OCI-LY3 (cell line): ENCODE measurements around the gene CYSRT1.

ENCODE experiments used
- H2AFZ ChIP-seq: fragments of 200-600, 300-600 bp; shearing (Covaris generic); 2 replicates; pipeline ENCODE4 v1.6.0; 2014; ENCODE audit warnings: antibody characterized with exemption, low read depth, low read length
- H3K27ac ChIP-seq: fragments of 200-600, 300-600 bp; sonication (generic); 2 replicates; pipeline ENCODE4 v1.5.1; 2014; ENCODE audit warnings: mild to moderate bottlenecking, low read length, moderate library complexity, mixed read lengths
- H3K27me3 ChIP-seq: fragments of 200-600, 300-600 bp; sonication (generic); 2 replicates; pipeline ENCODE4 v1.6.1; 2014; ENCODE audit warnings: low read depth, low read length, mixed read lengths
- H3K36me3 ChIP-seq: fragments of 200-600, 300-600 bp; sonication (generic); replicated peaks from 2 replicates; pipeline ENCODE3; 2014; ENCODE audit warnings: low read depth, low read length, mixed read lengths
- H3K4me1 ChIP-seq: fragments of 300-600, 200-600 bp; sonication (generic); 2 replicates; pipeline ENCODE4 v1.6.1; 2014; ENCODE audit warnings: low read length, mixed read lengths
- H3K4me2 ChIP-seq: fragments of 200-600, 300-600 bp; sonication (generic); 2 replicates; pipeline ENCODE4 v1.6.1; 2014; ENCODE audit warnings: low read length, mixed read lengths
- H3K4me3 ChIP-seq: fragments of 300-600, 200-600 bp; sonication (generic); 2 replicates; pipeline ENCODE4 v1.5.1; 2014; ENCODE audit warnings: antibody characterized with exemption, mild to moderate bottlenecking, low read length, moderate library complexity
- H3K79me2 ChIP-seq: fragments of 300-600, 200-600 bp; shearing (Covaris generic); 2 replicates; pipeline ENCODE4 v1.6.1; 2014; ENCODE audit warnings: mild to moderate bottlenecking, low read length, mixed read lengths
- H3K9ac ChIP-seq: fragments of 300-600, 200-600 bp; shearing (Covaris generic); 2 replicates; pipeline ENCODE4 v1.6.0; 2014; ENCODE audit warnings: mild to moderate bottlenecking, low read length, moderate library complexity
- H3K9me3 ChIP-seq: fragments of 200-600, 300-600 bp; shearing (Covaris generic); 2 replicates; pipeline ENCODE4 v1.6.1; 2014; ENCODE audit warnings: low read length, mixed read lengths; ENCODE audit not compliant: insufficient read depth
- H4K20me1 ChIP-seq: fragments of 200-600, 300-600 bp; sonication (generic); 2 replicates; pipeline ENCODE4 v1.6.1; 2016; ENCODE audit warnings: low read length, mixed read lengths; ENCODE audit not compliant: insufficient read depth
- EZH2phosphoT487 ChIP-seq: fragments of 200-600 bp; shearing (Covaris generic); IDR thresholded peaks from 2 replicates; pipeline ENCODE4 v1.6.1; 2018; ENCODE audit warnings: antibody characterized with exemption, mixed run types, low read depth
- TF ChIP-seq, protein P1 (sequence below): fragments of 200-600, 300-600 bp; sonication (generic); IDR thresholded peaks from 2 replicates; pipeline ENCODE4 v1.5.1; 2014; ENCODE audit warnings: antibody characterized with exemption, low read length, low read depth

CYSRT1 gene

DNA sequence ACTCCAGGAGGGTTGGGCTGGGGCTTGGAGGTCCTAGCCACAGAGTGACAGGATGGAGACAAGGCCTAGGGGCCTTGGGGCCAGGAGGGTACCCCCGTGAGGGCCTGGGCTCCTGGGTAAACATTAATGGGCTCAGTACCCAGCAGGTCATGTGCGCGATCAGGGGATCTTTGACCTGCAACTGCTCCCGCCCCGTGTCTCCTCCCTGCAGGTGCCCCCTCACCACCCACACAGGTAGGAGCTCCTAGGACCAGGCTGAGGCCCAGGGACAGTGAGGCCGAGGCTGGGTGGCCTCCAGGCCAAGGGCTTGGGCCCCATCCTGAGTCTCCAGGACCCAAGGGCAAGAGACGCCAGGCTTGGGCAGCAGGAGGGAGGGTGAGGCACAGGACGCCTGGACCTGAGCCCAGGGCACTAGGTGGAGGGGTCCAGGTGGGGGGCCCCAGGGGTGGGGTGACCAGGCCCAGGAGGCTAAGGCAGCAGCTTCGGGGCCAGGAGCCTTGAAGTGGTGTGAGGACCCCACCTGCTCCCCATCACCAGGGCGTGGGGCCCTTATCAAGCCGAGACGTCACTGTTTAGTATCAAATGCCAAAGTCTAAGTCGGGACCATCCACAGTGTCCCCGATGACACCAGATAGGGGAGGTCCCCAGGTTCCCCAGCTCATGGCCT lies 5.9 kb downstream of the CYSRT1 start, which contains the start of gene SLC34A3:
Gene SLC34A3 (plus strand): TSS at position 197 of the 667 bp plus-strand sequence. CDS start 802 bp downstream, outside the sequence.
- no peaks in the 10 kb centered on the region for H3K79me2 ChIP-seq
- H2AFZ ChIP-seq: no peak within 1 kb of the TSS
- H3K9ac ChIP-seq: no peak within 1 kb of the TSS
- H3K9me3 ChIP-seq: no peaks in the 10 kb centered on the region
- H4K20me1 ChIP-seq: no peaks in the 10 kb centered on the region
- H3K4me2 ChIP-seq: no peak within 1 kb of the TSS
- 0 out of 2 replicates have a peak, but pooled peaks cover 2% of the 10 kb centered on the region for H3K27me3 ChIP-seq
- H3K4me3 ChIP-seq: no peak within 1 kb of the TSS
- TF ChIP-seq, protein P1, sequence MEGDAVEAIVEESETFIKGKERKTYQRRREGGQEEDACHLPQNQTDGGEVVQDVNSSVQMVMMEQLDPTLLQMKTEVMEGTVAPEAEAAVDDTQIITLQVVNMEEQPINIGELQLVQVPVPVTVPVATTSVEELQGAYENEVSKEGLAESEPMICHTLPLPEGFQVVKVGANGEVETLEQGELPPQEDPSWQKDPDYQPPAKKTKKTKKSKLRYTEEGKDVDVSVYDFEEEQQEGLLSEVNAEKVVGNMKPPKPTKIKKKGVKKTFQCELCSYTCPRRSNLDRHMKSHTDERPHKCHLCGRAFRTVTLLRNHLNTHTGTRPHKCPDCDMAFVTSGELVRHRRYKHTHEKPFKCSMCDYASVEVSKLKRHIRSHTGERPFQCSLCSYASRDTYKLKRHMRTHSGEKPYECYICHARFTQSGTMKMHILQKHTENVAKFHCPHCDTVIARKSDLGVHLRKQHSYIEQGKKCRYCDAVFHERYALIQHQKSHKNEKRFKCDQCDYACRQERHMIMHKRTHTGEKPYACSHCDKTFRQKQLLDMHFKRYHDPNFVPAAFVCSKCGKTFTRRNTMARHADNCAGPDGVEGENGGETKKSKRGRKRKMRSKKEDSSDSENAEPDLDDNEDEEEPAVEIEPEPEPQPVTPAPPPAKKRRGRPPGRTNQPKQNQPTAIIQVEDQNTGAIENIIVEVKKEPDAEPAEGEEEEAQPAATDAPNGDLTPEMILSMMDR: no peak
- TF ChIP-seq EZH2phosphoT487: no peak
- H3K36me3 ChIP-seq: no peaks in the 10 kb centered on the region
- H3K27ac ChIP-seq: no peak within 1 kb of the TSS
- peaks cover 24% of the 10 kb centered on the region for H3K4me1 ChIP-seq

DNA sequence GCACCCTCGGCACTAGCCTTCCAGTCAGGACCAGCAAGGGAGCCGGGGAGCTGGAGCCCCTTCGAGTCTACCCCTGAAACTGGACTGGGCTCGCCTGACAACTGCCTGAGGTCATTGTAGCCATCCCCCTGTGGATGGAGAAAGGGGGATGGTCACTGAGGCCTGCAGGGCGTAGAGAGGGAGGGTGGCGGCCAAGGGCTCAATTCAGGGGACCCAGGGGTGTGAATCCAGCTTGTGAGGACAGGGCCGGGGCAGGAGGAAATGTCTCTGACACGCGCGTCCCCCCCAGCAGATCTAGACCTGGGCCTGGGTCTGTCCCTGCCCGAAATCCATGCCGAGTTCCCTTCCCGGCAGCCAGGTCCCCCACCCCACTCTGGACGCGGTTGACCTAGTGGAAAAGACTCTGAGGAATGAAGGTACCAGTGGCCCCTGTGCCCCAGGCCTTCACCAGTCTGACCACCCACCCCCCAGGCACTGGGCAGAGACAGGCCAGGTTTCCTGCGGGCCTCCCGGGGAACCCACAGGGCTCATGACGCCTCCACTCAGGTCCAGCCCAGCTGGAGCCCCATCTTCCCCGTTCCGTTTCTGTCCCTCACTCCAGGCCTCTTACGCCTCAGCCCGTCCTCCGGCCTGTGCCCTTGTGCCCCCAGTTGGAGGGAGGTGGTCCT lies 6.5 kb downstream of the CYSRT1 start:
- Histone ChIP-seq H3K27ac (no peak overlapping the region), H4K20me1 (no peaks in the 10 kb centered on the region), H3K9me3 (no peaks in the 10 kb centered on the region), H2AFZ (no peak overlapping the region), H3K4me1 (peaks cover 29% of the 10 kb centered on the region), H3K4me3 (no peak overlapping the region), H3K9ac (no peak overlapping the region), H3K4me2 (no peak overlapping the region), H3K36me3 (no peaks in the 10 kb centered on the region), H3K79me2 (no peaks in the 10 kb centered on the region), H3K27me3 (0 out of 2 replicates have a peak, but pooled peaks cover 2% of the 10 kb centered on the region)
- TF ChIP-seq, protein P1: no peak
- TF ChIP-seq EZH2phosphoT487: no peak

DNA sequence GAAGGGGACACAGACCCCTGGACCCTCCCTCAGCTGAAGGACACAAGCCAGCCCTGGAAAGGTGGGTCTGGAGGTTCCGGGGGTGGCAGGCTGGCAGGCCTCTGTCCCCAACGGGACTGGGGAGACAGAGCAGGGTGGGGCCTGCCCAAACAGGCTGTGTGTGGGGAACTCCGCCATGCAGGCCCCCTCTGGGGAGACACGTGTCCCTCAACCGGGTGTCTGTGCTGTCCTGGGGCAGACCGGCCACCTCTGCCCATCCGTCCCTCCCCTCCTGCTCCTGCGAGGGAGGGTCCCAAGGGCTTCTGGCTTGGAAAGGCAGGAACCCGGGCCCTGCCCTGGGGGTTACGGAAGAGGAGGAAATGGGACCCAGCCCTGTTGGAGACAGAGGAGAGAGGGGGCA lies 7.1 kb downstream of the CYSRT1 start:
- Histone ChIP-seq H3K4me1 (peaks cover 34% of the 10 kb centered on the region), H3K4me3 (no peak overlapping the region)

DNA sequence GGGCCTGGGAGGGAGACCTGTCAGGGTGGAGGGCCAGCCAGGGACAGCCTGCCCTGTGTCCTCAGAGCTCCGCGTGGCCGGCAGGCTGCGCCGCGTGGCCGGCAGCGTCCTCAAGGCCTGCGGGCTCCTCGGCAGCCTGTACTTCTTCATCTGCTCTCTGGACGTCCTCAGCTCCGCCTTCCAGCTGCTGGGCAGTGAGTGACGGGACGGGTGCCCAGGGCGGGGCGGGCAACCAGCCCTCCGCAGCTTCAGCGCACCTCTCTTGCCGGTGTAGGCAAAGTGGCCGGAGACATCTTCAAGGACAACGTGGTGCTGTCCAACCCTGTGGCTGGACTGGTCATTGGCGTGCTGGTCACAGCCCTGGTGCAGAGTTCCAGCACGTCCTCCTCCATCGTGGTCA lies 7.5 kb downstream of the CYSRT1 start:
- TF ChIP-seq, protein P1: no peak
- TF ChIP-seq EZH2phosphoT487: no peak
- no peak overlapping the region for H3K27ac ChIP-seq
- H2AFZ ChIP-seq: no peak overlapping the region
- no peaks in the 10 kb centered on the region for H4K20me1 ChIP-seq
- no peaks in the 10 kb centered on the region for H3K36me3 ChIP-seq
- H3K79me2 ChIP-seq: 0 out of 2 replicates have a peak, but pooled peaks cover 4% of the 10 kb centered on the region
- no peak overlapping the region for H3K4me3 ChIP-seq
- peaks cover 35% of the 10 kb centered on the region for H3K4me1 ChIP-seq
- H3K27me3 ChIP-seq: 0 out of 2 replicates have a peak, but pooled peaks cover 2% of the 10 kb centered on the region
- H3K4me2 ChIP-seq: no peak overlapping the region
- H3K9ac ChIP-seq: no peak overlapping the region
- no peaks in the 10 kb centered on the region for H3K9me3 ChIP-seq

More for the DNA sequence above, 7.1 kb downstream of the CYSRT1 start:
- H4K20me1 ChIP-seq: no peaks in the 10 kb centered on the region
- H2AFZ ChIP-seq: no peak overlapping the region
- H3K27ac ChIP-seq: no peak overlapping the region
- no peak for TF ChIP-seq EZH2phosphoT487
- TF ChIP-seq, protein P1: no peak
- no peaks in the 10 kb centered on the region for H3K9me3 ChIP-seq
- H3K4me2 ChIP-seq: no peak overlapping the region
- 0 out of 2 replicates have a peak, but pooled peaks cover under 1% of the 10 kb centered on the region for H3K79me2 ChIP-seq
- no peaks in the 10 kb centered on the region for H3K36me3 ChIP-seq
- H3K27me3 ChIP-seq: 0 out of 2 replicates have a peak, but pooled peaks cover 2% of the 10 kb centered on the region
- no peak overlapping the region for H3K9ac ChIP-seq
